Activated B cell treated with CpG ODN at 0.5 μM for 24 hours (primary cell): Measurements from ENCODE around the gene CHMP4B. TPM values are rescaled to one million over a fixed set of nuclear protein-coding genes. Genes with fewer than 3 reads are reported as not detected.

Experiments
- ATAC-seq: fragments of 200-7000 bp; cut with Tn5 transposase; one replicate; pipeline ENCODE4 v1.10.0; 2021; ENCODE audit warnings: low read depth, mild to moderate bottlenecking, moderate library complexity
- CTCF ChIA-PET: fragments of 350-600 bp; sonication (Branson Sonifier 250); formaldehyde crosslinking; loops from one replicate; lab custom pipeline; 2021; ENCODE audit warnings: antibody characterized with exemption; lab: Charles Lee
- POLR2A ChIA-PET: fragments of 350-600 bp; sonication (Branson Sonifier 250); formaldehyde crosslinking; loops from one replicate; lab custom pipeline; 2021; ENCODE audit warnings: antibody characterized with exemption; lab: Charles Lee
- DNase-seq: peaks from one replicate; pipeline ENCODE4 v3.0.0; 2022
- H3K27ac Mint-ChIP-seq: one replicate; pipeline ENCODE4 v1.8.0; 2020; ENCODE audit warnings: mixed read lengths
- H3K27me3 Mint-ChIP-seq: one replicate; pipeline ENCODE4 v1.8.0; 2021; ENCODE audit warnings: mixed read lengths
- H3K36me3 Mint-ChIP-seq: one replicate; pipeline ENCODE4 v1.8.0; 2021; ENCODE audit warnings: low read depth, mixed read lengths
- H3K4me1 Mint-ChIP-seq: one replicate; pipeline ENCODE4 v1.8.0; 2021; ENCODE audit warnings: mixed read lengths
- H3K4me3 Mint-ChIP-seq: one replicate; pipeline ENCODE4 v1.8.0; 2020; ENCODE audit warnings: mild to moderate bottlenecking, mixed read lengths
- H3K9me3 Mint-ChIP-seq: one replicate; pipeline ENCODE4 v1.8.0; 2020; ENCODE audit warnings: mixed read lengths
- intact Hi-C: fragments of 100-400 bp; cut with micrococcal nuclease; formaldehyde crosslinking; loops from one replicate; pipeline ENCODE4 v1.15.1; 2024
- total RNA-seq: library from RNA; stranded (reverse); gene quantifications from 2 replicates; pipeline ENCODE4 v1.2.3, GENCODE V29; 2022
- TF ChIP-seq, protein P1 (sequence below): fragments of 200-600 bp; IDR thresholded peaks from one replicate; pipeline ENCODE4 v1.8.0; 2022; ENCODE audit warnings: antibody characterized with exemption, mild to moderate bottlenecking

The CHMP4B gene
- total RNA-seq, 1 donor from 2014 or later: 116 TPM

DNA sequence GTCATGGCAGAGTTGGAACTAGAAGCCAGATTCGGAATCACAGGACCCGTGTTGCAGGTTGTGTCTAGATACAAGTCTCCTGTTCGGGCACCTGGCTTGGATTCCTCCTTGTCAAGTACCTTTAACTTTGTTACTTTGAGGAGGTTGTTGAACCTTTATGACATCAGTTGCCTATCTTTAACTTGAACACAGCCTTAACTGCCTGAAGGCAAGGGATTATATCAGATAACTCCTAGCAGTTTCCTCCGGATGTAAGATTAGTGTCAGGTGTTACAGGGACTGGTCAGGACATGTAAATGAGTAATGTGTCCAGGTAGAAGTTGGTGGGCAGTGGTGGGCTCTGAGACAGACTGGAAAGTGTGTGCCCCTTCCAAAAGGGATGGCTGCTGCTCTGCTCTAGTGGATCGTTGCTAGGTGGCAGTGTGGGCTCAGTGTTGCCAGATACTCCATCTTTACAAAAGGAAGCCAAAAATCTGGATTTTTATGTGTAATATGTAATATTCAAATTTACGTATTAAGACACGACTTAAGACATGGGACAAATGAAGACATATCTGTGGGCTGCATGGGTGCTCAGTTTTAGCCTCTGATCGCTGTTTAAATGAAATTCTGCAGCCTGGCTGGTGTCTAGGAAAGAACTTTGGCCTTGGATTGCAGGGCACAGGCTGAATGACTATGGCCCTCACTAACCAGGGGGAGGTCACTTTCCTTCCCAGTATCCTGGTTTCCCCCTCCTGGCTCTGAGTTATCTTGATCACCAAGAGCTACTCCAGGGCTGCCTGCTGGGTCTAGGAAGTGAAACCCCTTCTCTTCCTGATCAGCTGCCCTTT lies 27.1 kb downstream of the CHMP4B start:
- DNase-seq (no peak), ATAC-seq (no peak)
- ChIA-PET CTCF (no interaction called here), POLR2A (no interaction called here)
- intact Hi-C loops: no loop called here
- H3K27ac Mint-ChIP-seq: peak overlapping the region; percentile 61
- H3K36me3 Mint-ChIP-seq: peaks cover 50% of the 10 kb centered on the region
- no peaks in the 10 kb centered on the region for H3K27me3 Mint-ChIP-seq
- H3K4me1 Mint-ChIP-seq: peaks cover 87% of the 10 kb centered on the region
- TF ChIP-seq, protein P1, sequence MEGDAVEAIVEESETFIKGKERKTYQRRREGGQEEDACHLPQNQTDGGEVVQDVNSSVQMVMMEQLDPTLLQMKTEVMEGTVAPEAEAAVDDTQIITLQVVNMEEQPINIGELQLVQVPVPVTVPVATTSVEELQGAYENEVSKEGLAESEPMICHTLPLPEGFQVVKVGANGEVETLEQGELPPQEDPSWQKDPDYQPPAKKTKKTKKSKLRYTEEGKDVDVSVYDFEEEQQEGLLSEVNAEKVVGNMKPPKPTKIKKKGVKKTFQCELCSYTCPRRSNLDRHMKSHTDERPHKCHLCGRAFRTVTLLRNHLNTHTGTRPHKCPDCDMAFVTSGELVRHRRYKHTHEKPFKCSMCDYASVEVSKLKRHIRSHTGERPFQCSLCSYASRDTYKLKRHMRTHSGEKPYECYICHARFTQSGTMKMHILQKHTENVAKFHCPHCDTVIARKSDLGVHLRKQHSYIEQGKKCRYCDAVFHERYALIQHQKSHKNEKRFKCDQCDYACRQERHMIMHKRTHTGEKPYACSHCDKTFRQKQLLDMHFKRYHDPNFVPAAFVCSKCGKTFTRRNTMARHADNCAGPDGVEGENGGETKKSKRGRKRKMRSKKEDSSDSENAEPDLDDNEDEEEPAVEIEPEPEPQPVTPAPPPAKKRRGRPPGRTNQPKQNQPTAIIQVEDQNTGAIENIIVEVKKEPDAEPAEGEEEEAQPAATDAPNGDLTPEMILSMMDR: no peak
- no peaks in the 10 kb centered on the region for H3K9me3 Mint-ChIP-seq
- peak overlapping the region; percentile 32 for H3K4me3 Mint-ChIP-seq

DNA sequence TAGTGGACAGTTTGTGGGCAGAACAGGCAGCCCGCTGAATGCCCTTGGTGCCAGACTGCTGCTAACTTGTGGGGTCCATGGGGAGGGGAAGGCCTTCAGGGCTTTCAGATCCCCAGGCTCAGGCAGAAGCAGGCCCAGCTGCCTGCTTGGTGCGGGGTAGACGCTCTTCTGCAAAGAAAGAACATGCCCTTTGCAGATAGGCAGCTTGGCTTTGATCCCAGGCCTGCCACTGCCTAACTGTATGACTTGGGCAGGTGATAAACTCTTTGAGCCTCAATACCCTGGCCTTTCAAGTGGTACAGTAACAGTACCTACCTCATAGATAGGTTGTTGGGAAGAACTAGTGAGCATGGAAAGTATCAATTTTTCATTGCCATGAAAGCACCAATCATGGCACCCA lies 28.4 kb downstream of the CHMP4B start:
- intact Hi-C loops: no loop called here
- ATAC-seq: no peak
- POLR2A ChIA-PET: interaction anchor here (0.6 to 0.7 kb wide), 2 partner anchors 107 to 1797 kb away, joined by 3 read pairs; no protein-coding TSS in a partner anchor
- no peaks in the 10 kb centered on the region for H3K9me3 Mint-ChIP-seq
- TF ChIP-seq, protein P1: no peak
- H3K27me3 Mint-ChIP-seq: no peaks in the 10 kb centered on the region
- peaks cover 38% of the 10 kb centered on the region for H3K36me3 Mint-ChIP-seq
- H3K4me3 Mint-ChIP-seq: no peak overlapping the region
- H3K4me1 Mint-ChIP-seq: peaks cover 94% of the 10 kb centered on the region
- CTCF ChIA-PET: interaction anchor here (1.0 kb wide), 1 partner anchor 22 kb away, joined by 5 read pairs; no protein-coding TSS in a partner anchor
- no peak overlapping the region for H3K27ac Mint-ChIP-seq
- no peak for DNase-seq

DNA sequence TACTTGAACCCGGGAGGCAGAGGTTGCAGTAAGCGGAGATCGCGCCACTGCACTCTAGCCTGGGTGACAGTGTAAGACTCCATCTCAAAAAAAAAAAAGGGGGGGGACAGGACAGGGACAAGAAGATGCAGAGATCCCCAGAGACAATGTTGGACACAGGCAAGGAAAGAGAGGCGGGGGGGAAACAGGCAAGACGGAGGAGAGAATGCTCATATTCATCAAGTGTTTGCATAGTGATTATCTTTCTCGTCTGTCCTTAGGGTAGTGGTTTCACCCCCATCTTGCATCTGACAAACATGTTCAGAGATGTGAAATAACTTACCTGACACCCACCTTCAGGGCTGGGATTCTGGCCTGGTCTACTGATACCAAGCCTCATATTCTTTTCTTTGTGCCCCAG lies 29.0 kb downstream of the CHMP4B start:
- peaks cover 98% of the 10 kb centered on the region for H3K4me1 Mint-ChIP-seq

DNA sequence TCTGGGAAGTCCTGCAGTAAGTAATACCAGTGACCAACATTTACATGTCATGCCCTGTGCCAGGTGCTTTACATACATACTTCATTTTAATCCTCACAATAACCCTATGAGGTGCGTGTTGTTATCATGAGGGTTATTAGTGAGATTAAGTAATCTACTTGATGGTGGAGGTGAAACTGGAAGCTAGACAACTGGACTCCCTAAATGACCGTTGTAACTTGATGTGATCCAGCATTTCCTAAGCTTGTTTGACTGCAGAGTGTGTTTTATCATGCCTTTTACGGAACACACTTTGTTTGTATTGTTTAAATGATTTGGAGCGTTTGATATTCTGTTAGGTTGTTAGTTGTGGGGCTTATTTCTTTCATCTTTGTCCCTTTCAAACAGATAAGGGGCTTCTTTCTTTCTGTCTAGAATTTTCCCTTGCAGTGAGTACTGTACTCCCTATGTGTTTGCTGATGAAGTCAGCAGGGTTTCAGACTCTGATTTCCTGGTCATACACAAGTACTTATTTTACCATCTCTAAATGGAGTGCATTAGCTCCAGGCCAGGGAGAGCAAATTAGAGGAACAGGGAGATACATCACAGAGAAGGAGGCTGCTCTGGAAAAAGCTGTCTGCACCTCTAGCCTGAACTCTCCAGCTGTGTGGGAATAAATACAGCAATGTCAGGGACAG lies 29.7 kb downstream of the CHMP4B start:
- H3K4me1 Mint-ChIP-seq: peaks cover 98% of the 10 kb centered on the region
- H3K27me3 Mint-ChIP-seq: no peaks in the 10 kb centered on the region
- no peaks in the 10 kb centered on the region for H3K9me3 Mint-ChIP-seq
- ChIA-PET CTCF (no interaction called here), POLR2A (no interaction called here)
- TF ChIP-seq, protein P1: no peak
- intact Hi-C loops: no loop called here
- H3K4me3 Mint-ChIP-seq: no peak overlapping the region
- ATAC-seq (no peak), DNase-seq (no peak)
- peak overlapping the region; percentile 14 for H3K27ac Mint-ChIP-seq
- peaks cover 30% of the 10 kb centered on the region for H3K36me3 Mint-ChIP-seq

More for the DNA sequence above, 29.0 kb downstream of the CHMP4B start:
- TF ChIP-seq, protein P1: no peak
- intact Hi-C loops: no loop called here
- ChIA-PET POLR2A (interaction anchor here (0.7 kb wide), 1 partner anchor 108 kb away, joined by 3 read pairs; no protein-coding TSS in a partner anchor), CTCF (no interaction called here)
- DNase-seq (no peak), ATAC-seq (no peak)
- H3K4me3 Mint-ChIP-seq: peak overlapping the region; percentile 3
- H3K36me3 Mint-ChIP-seq: peaks cover 34% of the 10 kb centered on the region
- no peak overlapping the region for H3K27ac Mint-ChIP-seq
- no peaks in the 10 kb centered on the region for H3K9me3 Mint-ChIP-seq
- H3K27me3 Mint-ChIP-seq: no peaks in the 10 kb centered on the region

DNA sequence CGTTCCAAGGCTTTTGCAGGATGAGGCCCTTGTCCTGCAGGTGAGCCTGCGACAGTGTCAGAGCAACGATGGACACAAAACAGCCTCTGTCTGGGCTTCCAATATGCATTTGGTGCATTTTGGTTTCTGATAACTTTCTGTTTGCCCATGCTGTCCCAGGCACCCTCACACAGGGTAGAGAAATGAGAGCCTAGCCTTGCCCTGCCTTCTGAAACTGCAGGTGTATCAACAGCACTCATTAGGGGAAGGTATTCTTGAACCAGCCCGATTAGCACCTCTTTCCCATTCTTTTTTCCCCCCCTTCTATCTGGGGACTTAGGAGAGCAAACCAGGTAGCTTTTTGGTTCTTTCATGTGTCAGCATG lies 30.3 kb downstream of the CHMP4B start:
- peaks cover 98% of the 10 kb centered on the region for H3K4me1 Mint-ChIP-seq
- ATAC-seq (no peak), DNase-seq (no peak)
- H3K27ac Mint-ChIP-seq: peak overlapping the region; percentile 21
- H3K36me3 Mint-ChIP-seq: peaks cover 30% of the 10 kb centered on the region
- POLR2A ChIA-PET: no interaction called here
- CTCF ChIA-PET: no interaction called here
- TF ChIP-seq, protein P1: no peak
- H3K27me3 Mint-ChIP-seq: no peaks in the 10 kb centered on the region
- intact Hi-C loops: no loop called here
- H3K9me3 Mint-ChIP-seq: no peaks in the 10 kb centered on the region
- H3K4me3 Mint-ChIP-seq: no peak overlapping the region
